ENCODE results near the gene XYLT2.

XYLT2 gene

DNA sequence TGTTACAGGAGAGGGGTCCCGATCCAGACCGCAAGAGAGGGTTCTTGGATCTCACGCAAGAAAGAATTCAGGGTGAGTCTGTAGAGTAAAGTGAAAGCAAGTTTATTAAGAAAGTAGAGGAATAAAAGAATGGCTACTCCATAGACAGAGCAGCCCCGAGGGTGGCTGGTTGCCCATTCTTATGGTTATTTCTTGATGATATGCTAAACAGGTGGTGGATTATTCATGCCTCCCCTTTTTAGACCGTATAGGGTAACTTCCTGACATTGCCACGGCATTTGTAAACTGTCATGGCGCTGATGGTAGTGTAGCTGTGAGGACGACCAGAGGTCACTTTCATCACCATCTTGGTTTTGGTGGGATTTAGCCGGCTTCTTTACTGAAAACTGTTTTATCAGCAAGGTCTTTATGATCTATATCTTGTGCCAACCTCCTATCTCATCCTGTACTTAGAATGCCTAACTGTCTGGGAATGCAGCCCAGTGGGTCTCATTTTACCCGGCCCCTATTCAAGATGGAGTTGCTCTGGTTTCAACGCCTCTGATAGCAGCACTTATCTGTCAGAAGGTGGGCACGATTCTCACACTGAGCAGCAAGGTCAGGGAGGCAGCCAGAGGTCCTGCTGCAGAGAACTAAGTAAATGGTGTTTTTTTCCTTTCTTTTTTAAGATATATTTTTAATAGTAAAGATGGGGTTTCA is 26.5 kb upstream of the XYLT2 start:
- no peak overlapping the region for H3K9ac ChIP-seq (ENCODE audit: low read depth, low read length)
- no peak overlapping the region for H3K4me3 ChIP-seq (ENCODE audit: low read depth, low read length)
- peaks cover 15% of the 10 kb centered on the region for H3K4me1 ChIP-seq (ENCODE audit: control insufficient read depth, insufficient read depth, low read length)
- no peaks in the 10 kb centered on the region for H3K9me3 ChIP-seq (ENCODE audit: control insufficient read depth, insufficient read depth, low read length)
- H3K27ac ChIP-seq (ENCODE audit: low read depth, low read length): peak overlapping the region; percentile 17
- no peaks in the 10 kb centered on the region for H3K36me3 ChIP-seq (ENCODE audit: control insufficient read depth, insufficient read depth, low read length)
- no peaks in the 10 kb centered on the region for H3K27me3 ChIP-seq (ENCODE audit: control insufficient read depth, insufficient read depth, low read length)

DNA sequence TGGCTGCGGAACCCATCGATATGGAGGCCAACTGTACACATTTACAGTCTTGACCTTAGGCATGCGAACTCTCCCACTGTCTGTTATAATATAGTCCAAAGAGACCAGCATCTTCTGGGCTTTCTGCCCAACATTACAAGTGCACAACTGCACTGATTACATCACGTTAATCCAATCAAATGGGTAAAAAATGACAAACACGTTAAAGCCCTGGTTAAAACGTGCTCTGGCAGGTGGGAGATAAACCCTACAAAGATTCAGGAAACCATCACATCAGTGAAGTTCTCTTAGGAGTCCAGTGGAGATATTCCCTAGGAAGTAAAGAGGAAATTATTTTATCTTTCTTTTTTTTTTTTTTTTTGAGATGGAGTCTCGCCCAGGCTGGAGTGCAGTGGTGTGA is 23.7 kb upstream of the XYLT2 start:
- Histone ChIP-seq H3K4me3 (ENCODE audit: low read depth, low read length) (no peak overlapping the region), H3K36me3 (ENCODE audit: control insufficient read depth, insufficient read depth, low read length) (no peaks in the 10 kb centered on the region), H3K27me3 (ENCODE audit: control insufficient read depth, insufficient read depth, low read length) (no peaks in the 10 kb centered on the region), H3K4me1 (ENCODE audit: control insufficient read depth, insufficient read depth, low read length) (peaks cover 15% of the 10 kb centered on the region), H3K27ac (ENCODE audit: low read depth, low read length) (no peak overlapping the region), H3K9me3 (ENCODE audit: control insufficient read depth, insufficient read depth, low read length) (no peaks in the 10 kb centered on the region), H3K9ac (ENCODE audit: low read depth, low read length) (no peak overlapping the region)

DNA sequence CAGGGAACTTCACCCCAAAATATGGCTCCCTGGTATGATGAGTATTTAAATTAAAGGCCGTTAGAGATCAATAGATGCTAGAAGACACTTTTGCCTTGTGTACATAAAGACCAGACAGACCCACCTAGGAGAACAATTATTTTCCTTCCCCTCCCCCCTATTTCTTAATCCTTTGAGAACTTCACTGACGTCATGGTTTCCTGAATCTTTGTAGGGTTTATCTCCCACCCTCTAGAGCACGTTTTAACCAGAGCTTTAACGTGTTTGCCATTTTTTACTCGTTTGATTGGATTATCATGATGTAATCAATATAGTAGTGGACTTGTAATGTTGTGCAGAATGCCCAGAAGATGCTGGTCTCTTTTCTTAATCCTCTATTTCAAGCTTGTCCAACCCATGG is 22.9 kb upstream of the XYLT2 start:
- no peaks in the 10 kb centered on the region for H3K9me3 ChIP-seq (ENCODE audit: control insufficient read depth, insufficient read depth, low read length)
- no peak overlapping the region for H3K27ac ChIP-seq (ENCODE audit: low read depth, low read length)
- H3K27me3 ChIP-seq (ENCODE audit: control insufficient read depth, insufficient read depth, low read length): no peaks in the 10 kb centered on the region
- H3K36me3 ChIP-seq (ENCODE audit: control insufficient read depth, insufficient read depth, low read length): no peaks in the 10 kb centered on the region
- no peak overlapping the region for H3K9ac ChIP-seq (ENCODE audit: low read depth, low read length)
- peaks cover 15% of the 10 kb centered on the region for H3K4me1 ChIP-seq (ENCODE audit: control insufficient read depth, insufficient read depth, low read length)
- H3K4me3 ChIP-seq (ENCODE audit: low read depth, low read length): no peak overlapping the region

DNA sequence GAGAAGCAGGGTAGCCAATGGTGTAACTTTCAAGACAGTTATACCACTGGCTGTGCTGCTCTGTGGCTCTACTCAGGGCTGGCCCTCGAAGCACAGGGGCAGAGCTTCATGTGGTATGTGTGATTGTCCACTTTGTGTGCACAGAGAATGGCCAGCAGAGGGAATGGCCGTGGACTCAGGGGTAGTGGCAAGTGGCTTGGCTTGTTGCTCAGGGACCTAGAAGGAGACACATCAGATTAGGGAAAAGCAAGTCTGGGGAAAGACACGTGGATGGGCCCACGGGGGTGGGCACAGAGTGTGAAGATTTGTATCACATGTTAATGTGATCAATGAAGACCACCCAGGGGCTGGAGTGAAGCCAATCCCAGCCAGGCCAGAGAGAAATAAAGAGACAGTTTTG is 20.0 kb upstream of the XYLT2 start:
- Histone ChIP-seq H3K4me1 (ENCODE audit: control insufficient read depth, insufficient read depth, low read length) (no peaks in the 10 kb centered on the region), H3K27me3 (ENCODE audit: control insufficient read depth, insufficient read depth, low read length) (no peaks in the 10 kb centered on the region), H3K36me3 (ENCODE audit: control insufficient read depth, insufficient read depth, low read length) (no peaks in the 10 kb centered on the region), H3K9ac (ENCODE audit: low read depth, low read length) (no peak overlapping the region), H3K27ac (ENCODE audit: low read depth, low read length) (no peak overlapping the region), H3K4me3 (ENCODE audit: low read depth, low read length) (no peak overlapping the region), H3K9me3 (ENCODE audit: control insufficient read depth, insufficient read depth, low read length) (no peaks in the 10 kb centered on the region)

DNA sequence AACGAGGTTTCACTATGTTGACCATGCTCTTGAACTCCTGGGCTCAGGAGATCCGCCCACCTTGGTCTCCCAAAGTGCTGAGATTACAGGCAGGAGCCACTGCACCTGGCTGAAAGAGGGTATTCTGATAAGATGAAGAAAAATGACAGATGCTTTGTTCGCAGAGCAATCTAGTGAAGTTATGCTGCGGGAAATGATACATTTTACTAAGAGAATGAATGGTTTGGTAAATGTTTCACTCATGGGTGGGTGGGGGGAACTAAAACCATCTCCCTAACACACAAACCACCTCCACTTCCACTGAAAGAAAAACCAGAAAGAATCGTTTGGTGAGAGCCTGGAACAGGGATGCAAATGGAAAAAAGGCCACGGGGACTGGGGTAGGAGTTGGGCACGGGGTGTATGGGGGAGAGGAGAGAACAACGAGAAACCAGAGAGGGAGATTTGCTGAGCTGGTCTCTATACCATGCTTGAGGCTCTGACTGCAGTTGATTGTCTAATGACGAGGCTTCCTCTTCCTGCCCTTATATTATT is 19.0 kb upstream of the XYLT2 start:
- Histone ChIP-seq H3K9ac (ENCODE audit: low read depth, low read length) (no peak overlapping the region), H3K4me3 (ENCODE audit: low read depth, low read length) (no peak overlapping the region), H3K36me3 (ENCODE audit: control insufficient read depth, insufficient read depth, low read length) (no peaks in the 10 kb centered on the region), H3K9me3 (ENCODE audit: control insufficient read depth, insufficient read depth, low read length) (no peaks in the 10 kb centered on the region), H3K27me3 (ENCODE audit: control insufficient read depth, insufficient read depth, low read length) (no peaks in the 10 kb centered on the region), H3K4me1 (ENCODE audit: control insufficient read depth, insufficient read depth, low read length) (no peaks in the 10 kb centered on the region), H3K27ac (ENCODE audit: low read depth, low read length) (no peak overlapping the region)

DNA sequence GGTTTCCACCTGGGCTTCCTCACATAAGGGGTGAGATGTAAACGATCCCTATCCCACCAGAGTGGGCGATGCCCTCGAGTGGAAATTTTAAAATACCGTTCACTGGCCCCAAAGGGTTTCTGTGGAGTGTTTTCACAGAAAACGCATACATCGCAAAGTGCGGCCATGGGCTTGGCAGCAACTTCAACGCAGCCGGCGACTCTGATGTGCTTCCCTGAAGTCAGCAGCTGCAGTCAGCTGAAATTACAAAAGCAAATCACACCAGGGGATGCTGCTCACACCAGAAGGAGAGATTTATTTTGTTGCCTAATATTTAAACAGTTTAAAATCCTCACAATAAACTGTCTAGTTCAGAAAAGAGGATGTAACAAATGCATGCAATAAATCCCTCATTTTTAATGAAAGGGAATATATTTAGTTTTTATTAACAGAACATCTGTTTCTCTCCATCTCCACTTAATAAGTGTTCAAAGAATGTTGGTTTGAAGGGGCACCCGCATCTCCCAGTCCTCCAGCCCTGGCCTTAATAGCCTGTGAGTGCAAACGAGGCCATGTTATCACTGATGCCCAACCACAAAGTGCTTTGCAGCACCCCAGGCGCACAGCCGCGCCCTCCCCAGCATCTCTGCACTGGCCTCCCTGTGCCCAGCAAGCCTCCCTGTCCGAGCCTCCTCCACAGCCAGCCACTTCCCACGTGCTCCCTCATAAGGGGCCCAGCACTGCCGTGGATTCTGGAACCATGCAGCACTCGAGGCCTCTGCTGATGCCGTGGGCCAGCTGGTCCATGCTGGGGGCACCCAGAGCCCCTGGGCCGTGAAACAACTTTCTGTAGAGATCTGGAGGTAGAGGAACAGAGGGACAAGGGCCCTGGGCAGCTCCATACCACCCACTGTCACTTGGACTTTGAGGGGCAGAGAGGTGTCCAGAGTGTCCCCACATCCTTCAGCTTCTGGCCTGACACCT is 17.3 kb upstream of the XYLT2 start:
- Histone ChIP-seq H3K9me3 (ENCODE audit: control insufficient read depth, insufficient read depth, low read length) (no peaks in the 10 kb centered on the region), H3K4me3 (ENCODE audit: low read depth, low read length) (no peak overlapping the region), H3K4me1 (ENCODE audit: control insufficient read depth, insufficient read depth, low read length) (no peaks in the 10 kb centered on the region), H3K9ac (ENCODE audit: low read depth, low read length) (no peak overlapping the region), H3K27ac (ENCODE audit: low read depth, low read length) (no peak overlapping the region), H3K36me3 (ENCODE audit: control insufficient read depth, insufficient read depth, low read length) (no peaks in the 10 kb centered on the region), H3K27me3 (ENCODE audit: control insufficient read depth, insufficient read depth, low read length) (no peaks in the 10 kb centered on the region)

DNA sequence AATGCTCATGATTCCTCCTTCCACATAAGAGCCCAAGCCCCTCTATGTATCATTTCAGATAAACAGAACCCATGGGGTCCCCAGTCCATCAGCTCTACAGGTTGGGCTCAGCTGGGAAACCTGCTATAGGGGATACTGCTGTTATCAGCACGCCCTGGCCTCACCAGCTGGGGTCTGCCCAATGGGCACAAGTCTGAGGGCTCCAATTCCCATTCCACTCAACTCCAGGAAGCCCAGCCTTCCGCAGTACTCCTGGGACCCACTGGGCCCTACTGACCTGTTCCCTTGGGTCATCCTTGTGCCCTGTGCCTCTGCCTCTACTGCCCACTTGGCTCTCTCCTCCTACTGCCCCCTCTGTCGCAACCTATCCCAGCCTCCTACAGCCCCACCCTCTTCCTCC is 16.2 kb upstream of the XYLT2 start:
- Histone ChIP-seq H3K36me3 (ENCODE audit: control insufficient read depth, insufficient read depth, low read length) (no peaks in the 10 kb centered on the region), H3K9me3 (ENCODE audit: control insufficient read depth, insufficient read depth, low read length) (no peaks in the 10 kb centered on the region), H3K4me3 (ENCODE audit: low read depth, low read length) (no peak overlapping the region), H3K9ac (ENCODE audit: low read depth, low read length) (no peak overlapping the region), H3K27me3 (ENCODE audit: control insufficient read depth, insufficient read depth, low read length) (no peaks in the 10 kb centered on the region), H3K27ac (ENCODE audit: low read depth, low read length) (no peak overlapping the region), H3K4me1 (ENCODE audit: control insufficient read depth, insufficient read depth, low read length) (no peaks in the 10 kb centered on the region)

DNA sequence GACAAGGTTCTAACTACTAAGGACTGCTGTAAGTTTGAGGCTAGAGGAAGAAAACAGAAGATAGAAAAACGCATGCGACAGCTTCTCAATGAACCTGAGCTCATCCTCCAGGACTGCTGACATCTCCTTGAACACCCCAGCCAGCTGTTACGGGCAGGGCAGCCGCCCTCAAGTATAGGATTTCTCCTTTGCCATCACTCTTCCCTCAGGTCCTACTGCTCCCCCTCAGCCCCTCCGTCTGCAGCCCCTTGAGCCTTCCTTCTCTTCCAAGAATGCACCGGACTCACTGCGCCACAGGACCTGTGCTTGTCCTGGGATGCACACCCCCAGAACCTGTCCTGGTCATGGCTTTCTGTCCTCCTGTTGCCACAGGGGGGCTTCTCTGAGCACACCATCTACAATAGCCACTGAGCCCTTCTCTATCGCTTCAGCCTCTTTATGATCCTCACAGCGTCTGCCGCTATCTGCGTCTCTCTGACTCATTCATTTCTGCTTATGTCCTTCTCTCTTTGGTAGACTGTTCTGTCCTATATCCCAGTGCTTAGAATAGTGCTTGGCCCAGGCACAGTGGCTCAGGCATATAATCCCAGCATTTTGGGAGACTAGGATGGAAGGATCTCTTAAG is 15.7 kb upstream of the XYLT2 start:
- Histone ChIP-seq H3K9me3 (ENCODE audit: control insufficient read depth, insufficient read depth, low read length) (no peaks in the 10 kb centered on the region), H3K9ac (ENCODE audit: low read depth, low read length) (no peak overlapping the region), H3K4me1 (ENCODE audit: control insufficient read depth, insufficient read depth, low read length) (no peaks in the 10 kb centered on the region), H3K27me3 (ENCODE audit: control insufficient read depth, insufficient read depth, low read length) (no peaks in the 10 kb centered on the region), H3K36me3 (ENCODE audit: control insufficient read depth, insufficient read depth, low read length) (no peaks in the 10 kb centered on the region), H3K27ac (ENCODE audit: low read depth, low read length) (no peak overlapping the region), H3K4me3 (ENCODE audit: low read depth, low read length) (no peak overlapping the region)

DNA sequence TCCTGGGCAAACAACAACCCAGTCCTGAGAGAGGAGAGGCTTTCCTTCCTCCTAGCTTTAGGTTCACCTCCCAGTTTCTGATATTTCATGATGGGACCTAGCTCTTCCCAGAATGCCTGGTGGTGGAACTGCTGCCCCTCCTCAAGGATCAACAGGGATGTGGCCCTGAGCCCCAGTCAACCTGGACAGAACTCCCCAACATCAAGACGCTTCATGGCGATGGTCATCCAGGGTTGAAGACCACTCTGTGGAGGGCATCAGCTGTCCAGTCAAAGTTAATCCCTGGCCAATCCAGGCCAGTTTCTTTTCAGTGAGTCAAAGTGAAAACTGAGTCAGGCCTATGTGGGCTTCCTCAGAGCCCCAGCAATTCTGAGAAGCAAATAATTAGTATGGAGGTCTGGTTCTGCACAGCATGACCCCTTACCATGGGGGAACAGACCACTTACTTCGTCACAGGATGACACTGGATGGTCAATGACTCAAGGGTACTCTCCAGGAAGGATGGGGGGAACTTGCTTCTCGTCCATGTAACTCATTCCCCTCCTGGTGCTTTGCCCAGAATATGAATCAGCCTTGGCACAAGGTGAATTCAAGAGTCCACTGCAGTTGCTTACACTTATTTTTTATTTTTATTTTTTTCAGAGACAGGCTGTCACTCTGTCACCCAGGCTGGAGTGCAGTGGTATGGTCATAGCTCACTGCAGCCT is 14.7 kb upstream of the XYLT2 start:
- no peak overlapping the region for H3K4me3 ChIP-seq (ENCODE audit: low read depth, low read length)
- no peak overlapping the region for H3K27ac ChIP-seq (ENCODE audit: low read depth, low read length)
- no peaks in the 10 kb centered on the region for H3K27me3 ChIP-seq (ENCODE audit: control insufficient read depth, insufficient read depth, low read length)
- H3K36me3 ChIP-seq (ENCODE audit: control insufficient read depth, insufficient read depth, low read length): no peaks in the 10 kb centered on the region
- H3K4me1 ChIP-seq (ENCODE audit: control insufficient read depth, insufficient read depth, low read length): no peaks in the 10 kb centered on the region
- H3K9me3 ChIP-seq (ENCODE audit: control insufficient read depth, insufficient read depth, low read length): no peaks in the 10 kb centered on the region
- H3K9ac ChIP-seq (ENCODE audit: low read depth, low read length): no peak overlapping the region

DNA sequence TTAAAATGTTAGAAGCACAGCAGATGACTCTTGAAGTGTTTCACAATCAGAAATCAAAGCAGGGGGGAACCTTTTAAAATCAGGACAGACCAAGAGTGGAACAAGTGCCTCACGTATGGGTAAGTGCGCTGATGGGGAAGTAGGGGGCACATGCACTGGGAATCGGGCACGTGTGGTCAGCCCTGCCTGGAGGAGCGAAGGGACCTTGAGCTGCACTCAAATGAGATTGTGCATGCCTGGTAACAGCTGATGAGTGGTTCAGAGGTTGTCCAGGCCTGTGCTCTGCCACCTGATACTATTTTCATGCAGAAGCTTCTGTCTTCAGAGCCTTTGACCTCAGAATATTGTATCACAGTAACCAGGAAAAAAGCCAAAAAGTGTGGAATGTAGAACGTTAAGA is 13.7 kb upstream of the XYLT2 start:
- Histone ChIP-seq H3K4me1 (ENCODE audit: control insufficient read depth, insufficient read depth, low read length) (no peaks in the 10 kb centered on the region), H3K4me3 (ENCODE audit: low read depth, low read length) (no peak overlapping the region), H3K27me3 (ENCODE audit: control insufficient read depth, insufficient read depth, low read length) (no peaks in the 10 kb centered on the region), H3K27ac (ENCODE audit: low read depth, low read length) (no peak overlapping the region), H3K36me3 (ENCODE audit: control insufficient read depth, insufficient read depth, low read length) (no peaks in the 10 kb centered on the region), H3K9ac (ENCODE audit: low read depth, low read length) (no peak overlapping the region), H3K9me3 (ENCODE audit: control insufficient read depth, insufficient read depth, low read length) (no peaks in the 10 kb centered on the region)

Measured in HUES48 (cell line).